ENCODE measurements around the gene PLCL1.
"Not testable (repeated sequence)": the region's sequence is repeated elsewhere in the genome, so short reads cannot be mapped to it uniquely, and the experiment has no call there.

PLCL1 gene

GRCh38 chr2:198017068-198017467 lies 212.7 kb downstream of the PLCL1 start:
- no peak overlapping the region for H3K4me3 ChIP-seq (ENCODE audit: low read depth, low read length)
- no peak for TF ChIP-seq CTCF (IDR thresholded peaks at IDR 0.05; ENCODE audit: borderline replicate concordance, insufficient read depth, low read depth, low read length)

GRCh38 chr2:198028955-198029354 lies 224.6 kb downstream of the PLCL1 start:
- no peak overlapping the region for H3K4me3 ChIP-seq (ENCODE audit: low read depth, low read length)
- no peak for TF ChIP-seq CTCF (IDR thresholded peaks at IDR 0.05; ENCODE audit: borderline replicate concordance, insufficient read depth, low read depth, low read length)

GRCh38 chr2:198029576-198029975 lies 225.2 kb downstream of the PLCL1 start:
- H3K4me3 ChIP-seq (ENCODE audit: low read depth, low read length), result not testable (repeated sequence)

GRCh38 chr2:198033626-198034025 lies 229.2 kb downstream of the PLCL1 start:
- TF ChIP-seq CTCF (IDR thresholded peaks at IDR 0.05; ENCODE audit: borderline replicate concordance, insufficient read depth, low read depth, low read length), result no peak
- no peak overlapping the region for H3K4me3 ChIP-seq (ENCODE audit: low read depth, low read length)

GRCh38 chr2:198036029-198036879 lies 231.9 kb downstream of the PLCL1 start:
- no peak for TF ChIP-seq CTCF (IDR thresholded peaks at IDR 0.05; ENCODE audit: borderline replicate concordance, insufficient read depth, low read depth, low read length)
- H3K4me3 ChIP-seq (ENCODE audit: low read depth, low read length), result no peak overlapping the region

GRCh38 chr2:198040835-198041234 lies 236.4 kb downstream of the PLCL1 start:
- TF ChIP-seq CTCF (IDR thresholded peaks at IDR 0.05; ENCODE audit: borderline replicate concordance, insufficient read depth, low read depth, low read length), result no peak
- H3K4me3 ChIP-seq (ENCODE audit: low read depth, low read length), result no peak overlapping the region

GRCh38 chr2:198042189-198042588 lies 237.8 kb downstream of the PLCL1 start:
- no peak for TF ChIP-seq CTCF (IDR thresholded peaks at IDR 0.05; ENCODE audit: borderline replicate concordance, insufficient read depth, low read depth, low read length)
- no peak overlapping the region for H3K4me3 ChIP-seq (ENCODE audit: low read depth, low read length)
